ENCODE measurements around the gene PDK2. TPM values are rescaled to one million over a fixed set of nuclear protein-coding genes. Genes with fewer than 3 reads are reported as not detected.
A peak's percentile ranks its signal among the peaks of the same experiment; 100 is the strongest.

The PDK2 gene
- total RNA-seq, 1 experiment from 2014 or later = 58.4 TPM

- in situ Hi-C loops (cut with HindIII; ENCODE audit: low pct_unique_long_range_greater_than_20kb, low sequenced_read_pairs) = no loop called here
- DNase-seq (ENCODE audit: low read depth) = no peak
These were observed 12.8 kb downstream of the PDK2 start for GRCh38 chr17:50107790-50108414.

- in situ Hi-C loops (cut with HindIII; ENCODE audit: low pct_unique_long_range_greater_than_20kb, low sequenced_read_pairs) = no loop called here
- DNase-seq (ENCODE audit: low read depth) = no peak
These were observed 13.4 kb downstream of the PDK2 start for GRCh38 chr17:50108556-50108955.

GRCh38 chr17:50109207-50109606, 14.1 kb downstream of the PDK2 start:
- in situ Hi-C loops (cut with HindIII; ENCODE audit: low pct_unique_long_range_greater_than_20kb, low sequenced_read_pairs) = no loop called here
- DNase-seq (ENCODE audit: low read depth) = no peak

- no peak for DNase-seq (ENCODE audit: low read depth)
- in situ Hi-C loops (cut with HindIII; ENCODE audit: low pct_unique_long_range_greater_than_20kb, low sequenced_read_pairs) = no loop called here
These were observed 14.6 kb downstream of the PDK2 start for GRCh38 chr17:50109785-50110184.

- no peak for DNase-seq (ENCODE audit: low read depth)
- in situ Hi-C loops (cut with HindIII; ENCODE audit: low pct_unique_long_range_greater_than_20kb, low sequenced_read_pairs) = no loop called here
These were observed 15.6 kb downstream of the PDK2 start for GRCh38 chr17:50110591-50111349.

- in situ Hi-C loops (cut with HindIII; ENCODE audit: low pct_unique_long_range_greater_than_20kb, low sequenced_read_pairs) = no loop called here
- no peak for DNase-seq (ENCODE audit: low read depth)
These were observed 16.8 kb downstream of the PDK2 start for GRCh38 chr17:50111673-50112655.

GRCh38 chr17:50112694-50113093, 17.5 kb downstream of the PDK2 start:
- in situ Hi-C loops (cut with HindIII; ENCODE audit: low pct_unique_long_range_greater_than_20kb, low sequenced_read_pairs) = no loop called here

GRCh38 chr17:50113624-50114320, 18.6 kb downstream of the PDK2 start:
- DNase-seq (ENCODE audit: low read depth) = no peak
- in situ Hi-C loops (cut with HindIII; ENCODE audit: low pct_unique_long_range_greater_than_20kb, low sequenced_read_pairs) = no loop called here

More at GRCh38 chr17:50112694-50113093, 17.5 kb downstream of the PDK2 start:
- no peak for DNase-seq (ENCODE audit: low read depth)

GRCh38 chr17:50114401-50114800, 19.2 kb downstream of the PDK2 start:
- no peak for DNase-seq (ENCODE audit: low read depth)
- in situ Hi-C loops (cut with HindIII; ENCODE audit: low pct_unique_long_range_greater_than_20kb, low sequenced_read_pairs) = no loop called here

- DNase-seq (ENCODE audit: low read depth) = peak; percentile 51
- in situ Hi-C loops (cut with HindIII; ENCODE audit: low pct_unique_long_range_greater_than_20kb, low sequenced_read_pairs) = no loop called here
These were observed 19.8 kb downstream of the PDK2 start for GRCh38 chr17:50114849-50115357.

GRCh38 chr17:50115756-50116155, 20.6 kb downstream of the PDK2 start:
- in situ Hi-C loops (cut with HindIII; ENCODE audit: low pct_unique_long_range_greater_than_20kb, low sequenced_read_pairs) = no loop called here
- no peak for DNase-seq (ENCODE audit: low read depth)

GRCh38 chr17:50117202-50118051, 22.3 kb downstream of the PDK2 start:
- no peak for DNase-seq (ENCODE audit: low read depth)
- in situ Hi-C loops (cut with HindIII; ENCODE audit: low pct_unique_long_range_greater_than_20kb, low sequenced_read_pairs) = no loop called here

- DNase-seq (ENCODE audit: low read depth) = no peak
- in situ Hi-C loops (cut with HindIII; ENCODE audit: low pct_unique_long_range_greater_than_20kb, low sequenced_read_pairs) = no loop called here
These were observed 23.1 kb downstream of the PDK2 start for GRCh38 chr17:50118076-50118827.

GRCh38 chr17:50118828-50119218, 23.7 kb downstream of the PDK2 start:
- in situ Hi-C loops (cut with HindIII; ENCODE audit: low pct_unique_long_range_greater_than_20kb, low sequenced_read_pairs) = no loop called here
- no peak for DNase-seq (ENCODE audit: low read depth)

GRCh38 chr17:50120475-50121253, 25.5 kb downstream of the PDK2 start:
- in situ Hi-C loops (cut with HindIII; ENCODE audit: low pct_unique_long_range_greater_than_20kb, low sequenced_read_pairs) = no loop called here

GRCh38 chr17:50122945-50123344, 27.8 kb downstream of the PDK2 start:
- in situ Hi-C loops (cut with HindIII; ENCODE audit: low pct_unique_long_range_greater_than_20kb, low sequenced_read_pairs) = no loop called here
- no peak for DNase-seq (ENCODE audit: low read depth)

More at GRCh38 chr17:50120475-50121253, 25.5 kb downstream of the PDK2 start:
- DNase-seq (ENCODE audit: low read depth) = no peak

Measured in Caki2 (cell line).